ENCODE results near the gene CASP10. TPM values are rescaled to one million over a fixed set of nuclear protein-coding genes. Genes with fewer than 3 reads are reported as not detected.

CASP10 gene
- total and polyA plus RNA-seq, 9 of the 15 experiments (the other 6 are each of a cell fraction or from before 2014, with no cell fraction given), result 7.1 to 20.4 (median 10.8) TPM

- TF ChIP-seq TCF7 (IDR thresholded peaks at IDR 0.05; ENCODE audit: borderline replicate concordance) (no peak), XRCC3 (IDR thresholded peaks at IDR 0.05) (no peak), DACH1 (IDR thresholded peaks at IDR 0.05; ENCODE audit: partially characterized antibody) (no peak), XRCC4 (IDR thresholded peaks at IDR 0.05; ENCODE audit: extremely low read depth, insufficient read depth, insufficient read length) (no peak), POLR2AphosphoS5 (IDR thresholded peaks at IDR 0.05; ENCODE audit: control insufficient read depth, insufficient read depth, low read depth, low read length) (no peak), NCOA4 (IDR thresholded peaks at IDR 0.05; ENCODE audit: partially characterized antibody) (no peak), ZNF23 (CRISPR knock-in tag; IDR thresholded peaks at IDR 0.05) (no peak)
Measured at GRCh38 chr2:201242571-201243277, 59.8 kb downstream of the CASP10 start (continued).

DNA sequence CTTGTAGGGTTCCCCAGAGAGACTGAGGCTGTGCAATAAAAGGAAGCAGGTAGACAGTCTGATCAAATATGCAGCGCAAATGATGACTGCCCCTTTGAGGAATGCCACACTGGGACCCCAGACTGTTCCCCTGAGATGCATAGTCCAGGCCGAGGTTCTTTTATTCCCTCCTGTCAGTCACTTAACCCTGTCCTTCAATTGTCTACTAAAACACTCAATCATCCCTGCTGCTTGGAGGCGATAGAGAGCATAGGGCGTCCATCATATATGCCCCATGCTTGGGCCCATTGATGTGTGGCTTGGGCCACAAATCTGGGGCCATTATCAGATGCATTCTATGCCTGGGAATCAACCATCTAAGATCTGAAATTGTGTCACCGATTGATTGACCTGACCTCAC lies 61.9 kb downstream of the CASP10 start:
- no peaks in the 10 kb centered on the region for H3K9me3 ChIP-seq (replicated peaks; ENCODE audit: control insufficient read depth, insufficient read depth, low read depth, low read length)
- BruUV-seq (replicated peaks), result no TSS peak
- ChIA-PET CTCF (ENCODE audit: low intra/inter-chr PET ratio) (no interaction called here), POLR2A (interaction anchor here (1.1 kb wide), 1 partner anchor 15 kb away, joined by 3 read pairs; the partner anchor contains the start of gene CASP8)
- no peaks in the 10 kb centered on the region for H3K9me1 ChIP-seq (ENCODE audit: control insufficient read depth, insufficient read depth, low read length)
- ATAC-seq (peak; percentile 56), DNase-seq (ENCODE audit: extremely low read depth in 1 of 4, low spot score in 3 of 4) (no peak), FAIRE-seq (no peak)
- no peaks in the 10 kb centered on the region for H4K20me1 ChIP-seq (replicated peaks; ENCODE audit: control insufficient read depth, insufficient read depth, low read length)
- no peak overlapping the region for H3K9ac ChIP-seq (ENCODE audit: insufficient read depth in 1 of 2, low read depth in 2 of 2, low read length in 2 of 2)
- H3K36me3 ChIP-seq (ENCODE audit: control insufficient read depth, insufficient read depth, low read length), result peaks cover 7% of the 10 kb centered on the region; the same call in 2 of the 3 replicates
- in situ Hi-C loops (cut with MboI), result no loop called here
- H3K4me3 ChIP-seq, result no peak overlapping the region
- no peak overlapping the region for H2AFZ ChIP-seq (ENCODE audit: low read depth, low read length)
- no peaks in the 10 kb centered on the region; a peak in 2 of 5 replicates for H3K4me1 ChIP-seq (replicated peaks in 1 of 2; ENCODE audit: control insufficient read depth in 2 of 2, insufficient read depth in 2 of 2, low read length in 2 of 2)
- intact Hi-C loops (cut with micrococcal nuclease), result no loop called here
- no peak for TF ChIP-seq DDX20 (tag; IDR thresholded peaks at IDR 0.05; ENCODE audit: low read depth)
- TF ChIP-seq MEIS2 (IDR thresholded peaks at IDR 0.05; ENCODE audit: partially characterized antibody), result peak; percentile 53
- TF ChIP-seq PTBP1 (IDR thresholded peaks at IDR 0.05; ENCODE audit: low read depth, low read length), result no peak
- TF ChIP-seq, protein P1, sequence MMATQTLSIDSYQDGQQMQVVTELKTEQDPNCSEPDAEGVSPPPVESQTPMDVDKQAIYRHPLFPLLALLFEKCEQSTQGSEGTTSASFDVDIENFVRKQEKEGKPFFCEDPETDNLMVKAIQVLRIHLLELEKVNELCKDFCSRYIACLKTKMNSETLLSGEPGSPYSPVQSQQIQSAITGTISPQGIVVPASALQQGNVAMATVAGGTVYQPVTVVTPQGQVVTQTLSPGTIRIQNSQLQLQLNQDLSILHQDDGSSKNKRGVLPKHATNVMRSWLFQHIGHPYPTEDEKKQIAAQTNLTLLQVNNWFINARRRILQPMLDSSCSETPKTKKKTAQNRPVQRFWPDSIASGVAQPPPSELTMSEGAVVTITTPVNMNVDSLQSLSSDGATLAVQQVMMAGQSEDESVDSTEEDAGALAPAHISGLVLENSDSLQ (IDR thresholded peaks at IDR 0.05), result peak; percentile 61
- H3K4me2 ChIP-seq (ENCODE audit: insufficient read depth, low read length), result no peak overlapping the region
- 72% methylated on average over 3 of the region's 5 CpGs for WGBS (ENCODE audit: insufficient coverage, low coverage, missing lambda C conversion rate)
- H3K79me2 ChIP-seq (ENCODE audit: control insufficient read depth, insufficient read depth, low read length), result no peaks in the 10 kb centered on the region
- H3K27ac ChIP-seq (ENCODE audit: extremely low read depth, low read depth, low read length), result no peak overlapping the region
- H3K27me3 ChIP-seq (ENCODE audit: control insufficient read depth in 2 of 2, insufficient read depth in 2 of 2, low read length in 2 of 2), result no peaks in the 10 kb centered on the region

All from K562 (cell line).